HG02840 (cell line): Measurements from ENCODE around the gene FHIT.

ENCODE experiments used
- ATAC-seq: cut with Tn5 transposase; IDR thresholded peaks from one replicate; pipeline ENCODE4 v1.9.1; 2021; ENCODE audit warnings: mild to moderate bottlenecking, moderate library complexity, moderate number of reproducible peaks; ENCODE audit not compliant: unreplicated experiment, low FRiP score

FHIT gene

GRCh38 chr3:60330107-60330506 lies 921.1 kb downstream of the FHIT start:
- ATAC-seq = no peak

DNA sequence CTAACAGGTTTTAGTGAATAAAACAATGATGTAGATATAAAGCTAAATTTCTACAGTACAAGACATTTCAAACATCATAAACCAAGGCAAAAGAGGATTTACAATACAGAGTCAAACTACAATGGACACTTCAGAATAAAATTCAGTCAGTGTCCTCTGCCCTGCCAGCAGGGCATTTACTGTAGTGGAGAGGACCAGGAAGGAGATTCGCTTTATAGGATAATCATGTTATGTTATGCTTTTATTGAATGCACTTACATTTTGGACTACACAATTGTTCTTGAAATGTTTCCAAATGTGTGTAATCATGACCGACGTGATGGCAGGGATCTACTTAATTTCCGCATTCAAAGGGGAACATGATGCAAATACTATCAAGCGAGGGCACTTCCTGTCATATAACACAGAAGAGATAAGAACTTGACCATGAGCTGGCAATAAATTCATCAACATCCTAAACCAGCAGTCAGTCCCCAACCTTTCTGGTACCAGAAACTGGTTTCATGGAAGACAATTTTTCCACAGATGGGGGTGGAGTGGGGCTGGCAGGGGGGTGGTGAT lies 925.6 kb downstream of the FHIT start:
- ATAC-seq = no peak

- no peak for ATAC-seq
Observed at GRCh38 chr3:60323651-60324050, 927.6 kb downstream of the FHIT start.

DNA sequence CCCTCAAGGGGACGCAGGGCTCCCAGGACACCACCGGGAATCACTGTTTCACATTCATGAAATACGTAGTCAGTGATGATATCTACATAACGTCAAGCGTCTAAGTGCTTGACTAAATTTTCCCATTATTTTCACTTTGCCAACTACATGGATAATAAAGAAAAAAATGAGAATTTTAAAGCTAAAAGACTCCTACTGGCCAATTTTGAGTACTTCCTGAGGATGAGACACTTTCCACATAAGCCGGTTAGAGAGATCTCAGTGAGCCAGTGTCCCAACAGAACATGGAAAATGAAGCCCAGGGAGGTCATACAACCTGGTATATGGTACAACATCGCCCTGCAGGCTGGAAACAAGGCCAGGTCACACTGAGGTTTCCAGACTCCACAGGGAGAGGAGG lies 928.1 kb downstream of the FHIT start:
- ATAC-seq = no peak

DNA sequence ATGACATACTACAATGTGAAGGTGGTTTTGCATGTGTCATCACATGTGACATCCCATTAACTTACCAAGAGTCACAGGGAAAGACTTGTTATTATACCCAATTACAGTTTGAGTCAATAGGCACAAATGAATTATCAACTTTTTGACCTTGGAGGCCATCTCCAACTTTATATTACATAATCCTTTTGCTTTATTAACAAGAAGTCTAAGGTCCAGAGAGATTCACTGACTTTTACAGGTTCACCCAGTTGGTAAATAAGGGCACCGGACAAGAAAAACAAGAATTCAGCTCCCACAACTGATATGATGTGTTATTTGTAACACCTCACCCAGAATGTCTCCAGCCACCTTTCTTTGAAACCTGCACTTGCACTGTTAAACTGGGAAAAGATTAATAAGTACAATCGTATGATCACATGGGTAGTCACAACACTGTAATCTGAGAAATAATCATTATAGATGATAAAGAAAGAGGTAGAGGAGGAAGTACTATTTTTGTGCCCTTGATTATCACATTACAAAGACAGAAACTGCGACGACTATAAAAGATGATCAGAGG lies 928.9 kb downstream of the FHIT start:
- ATAC-seq = no peak

GRCh38 chr3:60319179-60319858 lies 931.9 kb downstream of the FHIT start:
- ATAC-seq = no peak

GRCh38 chr3:60316121-60316797 lies 935.0 kb downstream of the FHIT start:
- no peak for ATAC-seq

- ATAC-seq = no peak
Observed at GRCh38 chr3:60313951-60314461, 937.2 kb downstream of the FHIT start.

GRCh38 chr3:60313231-60313798 lies 937.9 kb downstream of the FHIT start:
- no peak for ATAC-seq

DNA sequence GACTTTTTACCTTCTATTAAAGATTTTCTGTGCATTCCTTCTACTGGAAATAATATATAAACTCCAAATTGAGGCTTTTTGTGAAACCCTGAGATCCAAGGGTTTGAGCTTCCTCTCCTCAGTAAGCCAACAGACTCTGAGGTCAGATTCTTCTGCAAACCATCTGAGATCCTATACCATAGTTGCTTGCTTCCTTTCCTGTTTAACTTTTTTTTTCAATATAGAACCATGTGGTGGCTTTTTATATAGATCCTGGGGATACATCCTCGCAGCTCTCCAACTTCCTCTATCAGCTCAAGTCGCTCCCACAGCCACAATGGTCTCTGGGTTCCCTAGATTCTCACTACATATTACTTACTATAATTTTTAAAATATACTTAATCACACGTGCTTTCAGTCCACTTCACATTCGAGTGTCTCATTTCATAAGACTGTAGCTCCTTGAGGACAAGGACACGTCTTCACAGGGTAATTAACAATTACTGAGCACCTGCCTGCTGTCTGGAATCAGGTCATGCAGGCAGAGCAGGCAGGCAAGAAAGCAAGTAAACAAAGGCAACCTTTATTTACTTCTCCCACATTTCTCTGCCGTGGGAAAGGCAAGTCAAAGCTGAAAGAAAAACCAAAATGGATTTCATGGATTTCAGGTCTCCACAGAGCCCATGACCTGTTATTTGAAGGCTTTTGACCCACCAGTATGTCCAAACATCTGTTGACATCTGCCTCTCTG lies 941.5 kb downstream of the FHIT start:
- ATAC-seq = no peak

DNA sequence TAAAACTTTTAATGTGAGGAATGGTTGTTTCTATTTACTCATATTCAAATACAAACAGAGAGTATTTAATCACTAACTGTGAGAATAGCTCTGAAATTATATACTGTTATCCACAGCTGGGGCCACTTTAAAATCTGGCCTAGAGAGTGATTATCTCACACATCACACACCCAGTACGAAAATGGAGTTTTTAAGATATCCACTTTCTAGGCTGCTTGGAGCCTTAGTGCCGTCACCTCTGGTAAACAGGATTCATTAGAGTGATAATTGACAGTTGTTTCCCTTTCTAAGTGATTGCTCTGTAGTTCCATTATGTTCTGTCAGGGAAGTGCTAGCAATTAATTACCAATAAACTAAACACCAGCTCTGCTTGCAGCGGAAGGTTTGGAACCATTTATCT lies 942.4 kb downstream of the FHIT start:
- no peak for ATAC-seq

- ATAC-seq = no peak
Observed at GRCh38 chr3:60307562-60308199, 943.6 kb downstream of the FHIT start.

DNA sequence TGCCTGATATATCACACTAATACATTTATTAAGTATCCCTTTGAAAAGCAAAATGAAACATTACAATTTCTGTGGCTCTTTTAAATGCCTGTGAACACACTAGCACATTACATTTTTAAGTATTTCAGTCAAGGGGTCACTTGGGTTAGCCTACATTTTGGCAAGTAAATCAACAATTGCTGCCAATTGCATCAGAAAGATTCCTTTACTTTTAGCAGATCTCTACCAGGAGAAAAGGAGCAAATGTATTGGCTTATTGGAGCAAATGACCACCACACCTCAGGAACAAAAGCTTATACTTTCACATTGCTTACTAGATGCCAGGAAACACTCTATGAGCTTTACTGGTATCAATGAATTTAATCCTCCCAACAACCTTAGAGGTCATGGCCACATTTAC lies 947.1 kb downstream of the FHIT start:
- no peak for ATAC-seq

- no peak for ATAC-seq
Observed at GRCh38 chr3:60303160-60303559, 948.1 kb downstream of the FHIT start.

DNA sequence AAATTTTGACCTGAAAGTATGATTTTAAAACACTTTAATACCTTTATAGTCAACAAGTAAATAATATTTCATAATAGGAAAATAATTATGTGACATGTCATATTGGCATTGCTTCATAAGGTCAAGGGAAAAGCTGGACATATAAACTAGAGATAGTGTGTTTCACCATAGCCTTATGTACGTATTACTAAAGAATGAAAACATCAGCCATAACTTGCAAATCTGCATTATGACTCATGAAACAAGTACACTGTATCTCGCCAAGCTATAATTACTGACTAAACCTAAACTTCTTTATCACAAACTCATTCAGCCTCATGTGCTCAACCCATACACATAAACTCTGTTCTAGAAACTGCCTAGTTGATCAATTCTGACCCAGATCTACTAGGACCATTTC lies 950.1 kb downstream of the FHIT start:
- no peak for ATAC-seq

- ATAC-seq = no peak
Observed at GRCh38 chr3:60298141-60298540, 953.1 kb downstream of the FHIT start.

DNA sequence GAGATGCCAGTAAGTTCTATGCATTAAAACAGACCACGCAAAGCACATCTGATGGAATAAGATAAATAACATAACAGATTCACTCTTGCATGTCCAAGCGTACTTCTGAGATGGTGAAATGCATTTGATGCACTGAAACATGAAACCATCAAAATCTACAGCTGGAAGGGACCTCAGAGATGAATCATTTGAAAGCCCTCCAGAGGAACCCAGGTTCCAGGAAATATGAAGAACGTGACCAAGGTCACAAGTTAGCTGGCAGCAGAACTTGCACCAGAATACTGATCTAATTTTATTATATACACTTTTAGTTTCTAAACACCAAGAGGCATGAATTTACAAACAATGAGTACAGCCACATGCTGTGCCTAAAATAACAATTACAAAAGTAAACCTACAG lies 957.1 kb downstream of the FHIT start:
- ATAC-seq = no peak

GRCh38 chr3:60291115-60291514 lies 960.1 kb downstream of the FHIT start:
- ATAC-seq = no peak

DNA sequence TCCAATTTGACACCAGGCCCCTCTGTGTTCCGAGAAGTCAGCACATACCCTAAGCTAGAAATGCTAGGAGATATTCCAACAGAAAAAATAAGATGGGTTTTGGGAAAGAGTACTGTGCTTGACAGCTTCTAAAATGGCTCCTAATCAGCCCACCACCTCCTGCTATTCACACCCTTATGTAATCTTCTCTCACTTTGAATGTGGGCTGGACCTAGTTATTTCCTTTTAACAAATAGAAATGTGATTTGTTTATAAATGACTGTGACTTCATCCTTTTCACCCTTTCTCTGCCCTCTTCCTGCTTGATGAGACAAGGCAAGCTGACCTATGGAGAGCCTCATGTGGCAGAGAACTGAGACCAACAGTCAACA lies 961.1 kb downstream of the FHIT start:
- ATAC-seq = no peak
